ENCODE data around the gene MACROD2.

MACROD2 gene

GRCh38 chr20:14879020-14879697 is 883.8 kb downstream of the MACROD2 start:
- H3K9ac ChIP-seq: no peak overlapping the region
- no peak overlapping the region for H3K4me2 ChIP-seq (ENCODE audit: low read length)
- H3K36me3 ChIP-seq (ENCODE audit: control insufficient read depth, insufficient read depth, low read length): no peaks in the 10 kb centered on the region
- H3K27me3 ChIP-seq (ENCODE audit: control insufficient read depth, insufficient read depth, low read length): no peaks in the 10 kb centered on the region
- H2AFZ ChIP-seq: peak overlapping the region; percentile 74
- no peaks in the 10 kb centered on the region for H3K79me2 ChIP-seq
- peak overlapping the region; percentile 80 for H3K27ac ChIP-seq
- no peak for TF ChIP-seq CTCF (IDR thresholded peaks at IDR 0.05)
- H3K9me3 ChIP-seq (ENCODE audit: control insufficient read depth, low read length): no peaks in the 10 kb centered on the region
- H3K4me3 ChIP-seq (ENCODE audit: low read depth, low read length): no peak overlapping the region
- H3K4me1 ChIP-seq: peaks cover 22% of the 10 kb centered on the region

GRCh38 chr20:14879839-14880238 is 884.5 kb downstream of the MACROD2 start:
- TF ChIP-seq CTCF (IDR thresholded peaks at IDR 0.05): no peak
- Histone ChIP-seq H3K9me3 (ENCODE audit: control insufficient read depth, low read length) (no peaks in the 10 kb centered on the region), H3K36me3 (ENCODE audit: control insufficient read depth, insufficient read depth, low read length) (no peaks in the 10 kb centered on the region), H3K4me3 (ENCODE audit: low read depth, low read length) (no peak overlapping the region), H2AFZ (peak overlapping the region; percentile 74), H3K4me1 (peaks cover 22% of the 10 kb centered on the region), H3K4me2 (ENCODE audit: low read length) (no peak overlapping the region), H3K27me3 (ENCODE audit: control insufficient read depth, insufficient read depth, low read length) (no peaks in the 10 kb centered on the region), H3K9ac (no peak overlapping the region), H3K27ac (peak overlapping the region; percentile 80), H3K79me2 (no peaks in the 10 kb centered on the region)

- H3K27ac ChIP-seq: no peak overlapping the region
- no peak for TF ChIP-seq CTCF (IDR thresholded peaks at IDR 0.05)
- no peak overlapping the region for H3K9ac ChIP-seq
- peaks cover 22% of the 10 kb centered on the region for H3K4me1 ChIP-seq
- H2AFZ ChIP-seq: peak overlapping the region; percentile 8
- no peak overlapping the region for H3K4me2 ChIP-seq (ENCODE audit: low read length)
- H3K9me3 ChIP-seq (ENCODE audit: control insufficient read depth, low read length): no peaks in the 10 kb centered on the region
- no peaks in the 10 kb centered on the region for H3K79me2 ChIP-seq
- H3K27me3 ChIP-seq (ENCODE audit: control insufficient read depth, insufficient read depth, low read length): no peaks in the 10 kb centered on the region
- H3K4me3 ChIP-seq (ENCODE audit: low read depth, low read length): no peak overlapping the region
- H3K36me3 ChIP-seq (ENCODE audit: control insufficient read depth, insufficient read depth, low read length): no peaks in the 10 kb centered on the region
These were observed 886.2 kb downstream of the MACROD2 start for GRCh38 chr20:14881518-14881917.

GRCh38 chr20:14882157-14882556 is 886.8 kb downstream of the MACROD2 start:
- Histone ChIP-seq H3K27ac (no peak overlapping the region), H3K36me3 (ENCODE audit: control insufficient read depth, insufficient read depth, low read length) (no peaks in the 10 kb centered on the region), H3K9ac (no peak overlapping the region), H3K27me3 (ENCODE audit: control insufficient read depth, insufficient read depth, low read length) (no peaks in the 10 kb centered on the region), H3K79me2 (no peaks in the 10 kb centered on the region), H3K4me1 (peaks cover 22% of the 10 kb centered on the region), H3K4me2 (ENCODE audit: low read length) (no peak overlapping the region), H3K4me3 (ENCODE audit: low read depth, low read length) (no peak overlapping the region), H2AFZ (no peak overlapping the region), H3K9me3 (ENCODE audit: control insufficient read depth, low read length) (no peaks in the 10 kb centered on the region)
- TF ChIP-seq CTCF (IDR thresholded peaks at IDR 0.05): no peak

- no peak overlapping the region for H2AFZ ChIP-seq
- H3K27ac ChIP-seq: no peak overlapping the region
- no peaks in the 10 kb centered on the region for H3K79me2 ChIP-seq
- H3K9me3 ChIP-seq (ENCODE audit: control insufficient read depth, low read length): no peaks in the 10 kb centered on the region
- H3K4me2 ChIP-seq (ENCODE audit: low read length): no peak overlapping the region
- no peaks in the 10 kb centered on the region for H3K36me3 ChIP-seq (ENCODE audit: control insufficient read depth, insufficient read depth, low read length)
- H3K4me1 ChIP-seq: peaks cover 23% of the 10 kb centered on the region
- no peak for TF ChIP-seq CTCF (IDR thresholded peaks at IDR 0.05)
- H3K9ac ChIP-seq: no peak overlapping the region
- H3K4me3 ChIP-seq (ENCODE audit: low read depth, low read length): no peak overlapping the region
- no peaks in the 10 kb centered on the region for H3K27me3 ChIP-seq (ENCODE audit: control insufficient read depth, insufficient read depth, low read length)
These were observed 887.5 kb downstream of the MACROD2 start for GRCh38 chr20:14882846-14883245.

Measured in parathyroid adenoma (tissue), 2 donors.